ENCODE results near the gene OR7A10. TPM values are rescaled to one million over a fixed set of nuclear protein-coding genes. Genes with fewer than 3 reads are reported as not detected.
A peak's percentile ranks its signal among the peaks of the same experiment; 100 is the strongest.

OR7A10 gene
- total and polyA plus RNA-seq, 7 donors, result not detected

GRCh38 chr19:14835011-14835410, 13.7 kb downstream of the OR7A10 start, which contains the start of the genes OR7A5 and OR7C1:
TSS of gene OR7A5 (minus strand) at chr19:14835185. CDS start at chr19:14828241, 6,944 bp downstream.
TSS of gene OR7C1 (minus strand) at chr19:14835185. CDS start at chr19:14800136, 35,049 bp downstream.
- DNase-seq, result no peak
- TF ChIP-seq, protein P1, sequence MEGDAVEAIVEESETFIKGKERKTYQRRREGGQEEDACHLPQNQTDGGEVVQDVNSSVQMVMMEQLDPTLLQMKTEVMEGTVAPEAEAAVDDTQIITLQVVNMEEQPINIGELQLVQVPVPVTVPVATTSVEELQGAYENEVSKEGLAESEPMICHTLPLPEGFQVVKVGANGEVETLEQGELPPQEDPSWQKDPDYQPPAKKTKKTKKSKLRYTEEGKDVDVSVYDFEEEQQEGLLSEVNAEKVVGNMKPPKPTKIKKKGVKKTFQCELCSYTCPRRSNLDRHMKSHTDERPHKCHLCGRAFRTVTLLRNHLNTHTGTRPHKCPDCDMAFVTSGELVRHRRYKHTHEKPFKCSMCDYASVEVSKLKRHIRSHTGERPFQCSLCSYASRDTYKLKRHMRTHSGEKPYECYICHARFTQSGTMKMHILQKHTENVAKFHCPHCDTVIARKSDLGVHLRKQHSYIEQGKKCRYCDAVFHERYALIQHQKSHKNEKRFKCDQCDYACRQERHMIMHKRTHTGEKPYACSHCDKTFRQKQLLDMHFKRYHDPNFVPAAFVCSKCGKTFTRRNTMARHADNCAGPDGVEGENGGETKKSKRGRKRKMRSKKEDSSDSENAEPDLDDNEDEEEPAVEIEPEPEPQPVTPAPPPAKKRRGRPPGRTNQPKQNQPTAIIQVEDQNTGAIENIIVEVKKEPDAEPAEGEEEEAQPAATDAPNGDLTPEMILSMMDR (IDR thresholded peaks at IDR 0.05), result no peak
- TF ChIP-seq EP300 (IDR thresholded peaks at IDR 0.05) (no peak), POLR2A (IDR thresholded peaks at IDR 0.05) (no peak), POLR2AphosphoS5 (IDR thresholded peaks at IDR 0.05) (peak in 1 of 4 donors; percentile 47)
- intact Hi-C loops (cut with DNase I), result no loop called here
- Histone ChIP-seq H3K27ac (peak within 1 kb of the TSS in 1 of 4 donors; percentile 1), H3K4me1 (no peaks in the 10 kb centered on the region), H3K36me3 (no peaks in the 10 kb centered on the region), H3K4me3 (no peak within 1 kb of the TSS), H3K9me3 (peaks cover 0 to 2% (median 0%) of the 10 kb centered on the region in 4 donors), H3K27me3 (no peaks in the 10 kb centered on the region)
- 24 to 48% methylated on average over 1 of the region's 1 CpG for WGBS, 2 donors

- Histone ChIP-seq H3K27me3 (no peaks in the 10 kb centered on the region), H3K36me3 (no peaks in the 10 kb centered on the region), H3K27ac (no peak overlapping the region), H3K4me3 (no peak overlapping the region), H3K4me1 (no peaks in the 10 kb centered on the region), H3K9me3 (no peaks in the 10 kb centered on the region)
- 44 to 67% methylated on average over 4 of the region's 4 CpGs for WGBS, 2 donors
- intact Hi-C loops (cut with DNase I), result no loop called here
- TF ChIP-seq, protein P1 (IDR thresholded peaks at IDR 0.05), result no peak
- TF ChIP-seq POLR2A (IDR thresholded peaks at IDR 0.05) (no peak), POLR2AphosphoS5 (IDR thresholded peaks at IDR 0.05) (no peak), EP300 (IDR thresholded peaks at IDR 0.05) (no peak)
- DNase-seq, result no peak
Measured at GRCh38 chr19:14830702-14831101, 18.0 kb downstream of the OR7A10 start.

DNA sequence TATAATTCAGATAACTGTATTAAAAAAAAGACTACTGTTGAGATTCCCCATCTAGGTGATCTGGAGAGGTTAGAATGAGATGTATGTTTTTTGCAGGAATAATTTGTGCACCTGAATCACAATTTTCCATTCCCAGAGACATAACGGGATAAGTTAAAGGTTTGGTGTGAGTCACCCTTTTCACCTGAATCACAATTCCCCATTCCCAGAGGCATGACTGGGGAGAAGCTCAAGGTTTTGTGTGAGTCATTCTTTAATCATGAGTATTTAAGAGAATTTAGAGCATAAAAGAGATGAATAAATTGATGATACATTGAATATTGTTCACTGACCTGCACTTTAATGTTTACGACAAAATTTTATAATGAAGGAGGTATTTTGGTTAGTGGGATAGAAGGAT, 22.7 kb downstream of the OR7A10 start:
- Histone ChIP-seq H3K9me3 (peaks cover 0 to 3% (median 0%) of the 10 kb centered on the region in 4 donors), H3K4me3 (no peak overlapping the region), H3K36me3 (no peaks in the 10 kb centered on the region), H3K4me1 (no peaks in the 10 kb centered on the region), H3K27ac (no peak overlapping the region), H3K27me3 (peaks cover 0 to 5% (median 0%) of the 10 kb centered on the region in 3 donors)
- 86 to 92% methylated on average over 2 of the region's 2 CpGs for WGBS, 2 donors
- intact Hi-C loops (cut with DNase I), result no loop called here
- TF ChIP-seq EP300 (IDR thresholded peaks at IDR 0.05), result no peak
- TF ChIP-seq POLR2AphosphoS5 (IDR thresholded peaks at IDR 0.05), result no peak
- TF ChIP-seq, protein P1 (IDR thresholded peaks at IDR 0.05), result no peak
- no peak for TF ChIP-seq POLR2A (IDR thresholded peaks at IDR 0.05)
- no peak for DNase-seq

DNA sequence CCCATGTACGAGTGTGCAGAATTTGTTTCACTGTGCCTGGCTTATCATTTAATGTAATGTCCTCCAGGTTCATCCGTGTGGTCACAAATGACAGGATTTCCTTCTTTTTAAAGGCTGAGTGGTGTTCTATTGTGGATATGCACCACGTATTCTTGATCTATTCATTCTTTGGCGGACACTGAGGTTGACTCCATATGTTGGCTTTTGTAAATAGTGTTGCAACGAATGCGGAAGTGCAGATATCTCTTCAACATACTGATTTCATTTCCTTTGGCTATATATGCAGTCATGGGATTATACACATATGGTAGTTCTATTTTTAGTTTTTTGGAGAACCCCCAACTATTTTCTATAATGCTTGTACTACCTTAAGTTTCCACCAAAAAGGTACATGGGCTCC, 26.8 kb downstream of the OR7A10 start:
- H3K4me1 ChIP-seq, result no peaks in the 10 kb centered on the region
- no peak for TF ChIP-seq POLR2A (IDR thresholded peaks at IDR 0.05)
- TF ChIP-seq, protein P1 (IDR thresholded peaks at IDR 0.05), result no peak
- no peak for TF ChIP-seq POLR2AphosphoS5 (IDR thresholded peaks at IDR 0.05)
- TF ChIP-seq EP300 (IDR thresholded peaks at IDR 0.05), result no peak
- no peak overlapping the region for H3K4me3 ChIP-seq
- no peaks in the 10 kb centered on the region for H3K36me3 ChIP-seq
- H3K27ac ChIP-seq, result no peak overlapping the region
- peaks cover 0 to 3% (median 0%) of the 10 kb centered on the region in 4 donors for H3K9me3 ChIP-seq
- H3K27me3 ChIP-seq, result peaks cover 0 to 5% (median 0%) of the 10 kb centered on the region in 3 donors
- no peak for DNase-seq
- 60 to 68% methylated on average over 6 of the region's 6 CpGs for WGBS, 2 donors
- intact Hi-C loops (cut with DNase I), result no loop called here

DNA sequence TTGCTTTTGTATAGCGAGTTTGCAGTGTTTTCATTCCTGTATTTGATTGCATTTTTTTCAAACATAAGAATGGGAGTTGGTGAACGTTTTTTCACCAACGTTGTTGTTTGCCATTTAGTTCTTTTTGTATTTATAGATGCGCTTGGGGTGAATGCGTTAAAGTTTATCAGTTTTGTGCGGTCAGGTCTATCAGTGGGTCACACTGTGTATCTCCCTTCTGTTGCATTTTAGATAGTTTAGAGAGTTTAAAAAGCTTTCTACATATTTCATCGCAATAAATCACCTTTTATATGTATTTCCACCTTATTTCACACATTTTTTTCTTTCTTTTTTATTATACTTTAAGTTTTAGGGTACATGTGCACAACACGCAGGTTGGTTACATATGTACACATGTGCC, 30.1 kb downstream of the OR7A10 start:
- Histone ChIP-seq H3K4me3 (no peak overlapping the region), H3K27ac (no peak overlapping the region), H3K4me1 (no peaks in the 10 kb centered on the region), H3K27me3 (no peaks in the 10 kb centered on the region), H3K9me3 (no peaks in the 10 kb centered on the region), H3K36me3 (no peaks in the 10 kb centered on the region)
- DNase-seq, result no peak
- WGBS, 2 donors, result 71 to 83% methylated on average over 8 of the region's 8 CpGs
- TF ChIP-seq POLR2AphosphoS5 (IDR thresholded peaks at IDR 0.05), result no peak
- TF ChIP-seq POLR2A (IDR thresholded peaks at IDR 0.05), result no peak
- TF ChIP-seq, protein P1 (IDR thresholded peaks at IDR 0.05), result no peak
- TF ChIP-seq EP300 (IDR thresholded peaks at IDR 0.05), result no peak
- intact Hi-C loops (cut with DNase I), result no loop called here

Measured in sigmoid colon (tissue), 7 donors.